Neural progenitor cell (in vitro differentiated cells): ENCODE results near the gene DOCK11.
"Not testable (repeated sequence)": the region's sequence is repeated elsewhere in the genome, so short reads cannot be mapped to it uniquely, and the experiment has no call there.

ENCODE experiments used
- CTCF ChIP-seq: fragments of 200-600 bp; sonication (generic); IDR thresholded peaks from 2 replicates; pipeline ENCODE4 v1.5.1; 2017; ENCODE audit warnings: antibody characterized with exemption, mild to moderate bottlenecking
- EZH2 ChIP-seq: fragments of 200-600 bp; sonication (generic); IDR thresholded peaks from 2 replicates; pipeline ENCODE4 v1.6.1; 2017; ENCODE audit warnings: antibody characterized with exemption, mild to moderate bottlenecking, moderate library complexity
- EZH2phosphoT487 ChIP-seq: fragments of 200-600 bp; sonication (generic); IDR thresholded peaks from 2 replicates; pipeline ENCODE4 v1.6.1; 2017; ENCODE audit warnings: antibody characterized with exemption

- TF ChIP-seq CTCF, EZH2, EZH2phosphoT487: not testable (repeated sequence)
Observed at GRCh38 chrX:118470721-118471347, 24.8 kb upstream of the DOCK11 start.
